HL-60 (cell line): ENCODE measurements around the gene CTNNA1.

ENCODE experiments used
- GABPA ChIP-seq: IDR thresholded peaks from 2 replicates; pipeline ENCODE4 v1.6.1; 2012; ENCODE audit warnings: low read depth
- POLR2AphosphoS5 ChIP-seq: IDR thresholded peaks from 2 replicates; pipeline ENCODE4 v1.6.1; 2012; ENCODE audit warnings: low read depth
- TF ChIP-seq, protein P1 (sequence below): IDR thresholded peaks from one replicate; pipeline ENCODE4 v1.5.1; 2011; ENCODE audit warnings: low read length, control low read depth, inconsistent platforms; ENCODE audit not compliant: insufficient read depth
- TF ChIP-seq, protein P2 (sequence below): IDR thresholded peaks from 2 replicates; pipeline ENCODE4 v1.6.1; 2012; ENCODE audit warnings: low read depth; ENCODE audit not compliant: insufficient replicate concordance

DNA sequence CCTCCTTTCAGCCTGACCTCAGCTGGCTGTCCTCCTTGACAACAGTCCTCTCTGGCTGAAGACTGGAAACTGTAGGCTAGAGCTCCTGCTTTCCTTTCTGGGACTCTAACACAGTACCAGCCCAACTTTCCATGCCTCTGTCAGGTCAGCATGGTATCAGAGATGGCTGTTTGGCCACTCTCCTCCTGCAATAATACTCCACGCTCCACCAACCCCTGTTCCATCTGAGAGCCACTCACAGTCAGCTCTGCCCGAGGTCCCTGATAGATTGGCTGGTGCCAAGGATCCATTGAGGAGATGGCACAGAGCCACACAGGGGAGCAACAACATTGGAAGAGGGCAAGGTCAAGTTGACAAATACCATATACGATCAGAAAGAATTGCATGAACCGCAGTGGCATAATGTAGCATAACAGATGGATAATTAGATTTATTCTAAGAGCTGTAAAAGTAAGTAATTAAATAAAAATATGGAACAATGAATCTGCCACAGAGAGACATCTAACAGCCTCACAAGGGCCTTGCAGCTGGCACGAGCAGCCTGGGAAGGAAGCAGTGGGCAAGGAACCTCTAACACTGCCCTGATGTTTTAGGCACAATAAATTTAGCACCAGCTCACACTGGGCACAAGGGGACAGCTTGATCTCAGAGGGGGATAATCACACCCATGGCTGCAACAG lies 216.2 kb downstream of the CTNNA1 start:
- TF ChIP-seq POLR2AphosphoS5 (no peak), GABPA (no peak)
- TF ChIP-seq, protein P1, sequence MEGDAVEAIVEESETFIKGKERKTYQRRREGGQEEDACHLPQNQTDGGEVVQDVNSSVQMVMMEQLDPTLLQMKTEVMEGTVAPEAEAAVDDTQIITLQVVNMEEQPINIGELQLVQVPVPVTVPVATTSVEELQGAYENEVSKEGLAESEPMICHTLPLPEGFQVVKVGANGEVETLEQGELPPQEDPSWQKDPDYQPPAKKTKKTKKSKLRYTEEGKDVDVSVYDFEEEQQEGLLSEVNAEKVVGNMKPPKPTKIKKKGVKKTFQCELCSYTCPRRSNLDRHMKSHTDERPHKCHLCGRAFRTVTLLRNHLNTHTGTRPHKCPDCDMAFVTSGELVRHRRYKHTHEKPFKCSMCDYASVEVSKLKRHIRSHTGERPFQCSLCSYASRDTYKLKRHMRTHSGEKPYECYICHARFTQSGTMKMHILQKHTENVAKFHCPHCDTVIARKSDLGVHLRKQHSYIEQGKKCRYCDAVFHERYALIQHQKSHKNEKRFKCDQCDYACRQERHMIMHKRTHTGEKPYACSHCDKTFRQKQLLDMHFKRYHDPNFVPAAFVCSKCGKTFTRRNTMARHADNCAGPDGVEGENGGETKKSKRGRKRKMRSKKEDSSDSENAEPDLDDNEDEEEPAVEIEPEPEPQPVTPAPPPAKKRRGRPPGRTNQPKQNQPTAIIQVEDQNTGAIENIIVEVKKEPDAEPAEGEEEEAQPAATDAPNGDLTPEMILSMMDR, result no peak
- TF ChIP-seq, protein P2, sequence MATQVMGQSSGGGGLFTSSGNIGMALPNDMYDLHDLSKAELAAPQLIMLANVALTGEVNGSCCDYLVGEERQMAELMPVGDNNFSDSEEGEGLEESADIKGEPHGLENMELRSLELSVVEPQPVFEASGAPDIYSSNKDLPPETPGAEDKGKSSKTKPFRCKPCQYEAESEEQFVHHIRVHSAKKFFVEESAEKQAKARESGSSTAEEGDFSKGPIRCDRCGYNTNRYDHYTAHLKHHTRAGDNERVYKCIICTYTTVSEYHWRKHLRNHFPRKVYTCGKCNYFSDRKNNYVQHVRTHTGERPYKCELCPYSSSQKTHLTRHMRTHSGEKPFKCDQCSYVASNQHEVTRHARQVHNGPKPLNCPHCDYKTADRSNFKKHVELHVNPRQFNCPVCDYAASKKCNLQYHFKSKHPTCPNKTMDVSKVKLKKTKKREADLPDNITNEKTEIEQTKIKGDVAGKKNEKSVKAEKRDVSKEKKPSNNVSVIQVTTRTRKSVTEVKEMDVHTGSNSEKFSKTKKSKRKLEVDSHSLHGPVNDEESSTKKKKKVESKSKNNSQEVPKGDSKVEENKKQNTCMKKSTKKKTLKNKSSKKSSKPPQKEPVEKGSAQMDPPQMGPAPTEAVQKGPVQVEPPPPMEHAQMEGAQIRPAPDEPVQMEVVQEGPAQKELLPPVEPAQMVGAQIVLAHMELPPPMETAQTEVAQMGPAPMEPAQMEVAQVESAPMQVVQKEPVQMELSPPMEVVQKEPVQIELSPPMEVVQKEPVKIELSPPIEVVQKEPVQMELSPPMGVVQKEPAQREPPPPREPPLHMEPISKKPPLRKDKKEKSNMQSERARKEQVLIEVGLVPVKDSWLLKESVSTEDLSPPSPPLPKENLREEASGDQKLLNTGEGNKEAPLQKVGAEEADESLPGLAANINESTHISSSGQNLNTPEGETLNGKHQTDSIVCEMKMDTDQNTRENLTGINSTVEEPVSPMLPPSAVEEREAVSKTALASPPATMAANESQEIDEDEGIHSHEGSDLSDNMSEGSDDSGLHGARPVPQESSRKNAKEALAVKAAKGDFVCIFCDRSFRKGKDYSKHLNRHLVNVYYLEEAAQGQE, result no peak
